NCI-H146 treated with DMSO at 0.1 percent for 48 hours (cell line): ENCODE data around the gene BMP10.

ENCODE experiments used
- DNase-seq: peaks from one replicate; lab custom pipeline; 2025; ENCODE audit not compliant: unreplicated experiment; lab: John Stamatoyannopoulos, UW

Gene BMP10

GRCh38 chr2:68853915-68854314 lies 17.3 kb downstream of the BMP10 start:
- DNase-seq: no peak

- no peak for DNase-seq
Observed at GRCh38 chr2:68853035-68853434, 18.2 kb downstream of the BMP10 start.

GRCh38 chr2:68850524-68850923 lies 20.7 kb downstream of the BMP10 start:
- no peak for DNase-seq

GRCh38 chr2:68849579-68850030 lies 21.6 kb downstream of the BMP10 start:
- no peak for DNase-seq

- DNase-seq: no peak
Observed at GRCh38 chr2:68847751-68848150, 23.4 kb downstream of the BMP10 start.

GRCh38 chr2:68846091-68846490 lies 25.1 kb downstream of the BMP10 start:
- DNase-seq: no peak

- DNase-seq: no peak
Observed at GRCh38 chr2:68845043-68845442, 26.2 kb downstream of the BMP10 start.

GRCh38 chr2:68839260-68839833 lies 31.9 kb downstream of the BMP10 start:
- DNase-seq: no peak

- no peak for DNase-seq
Observed at GRCh38 chr2:68838641-68839040, 32.6 kb downstream of the BMP10 start.

- no peak for DNase-seq
Observed at GRCh38 chr2:68837861-68838341, 33.3 kb downstream of the BMP10 start.

- DNase-seq: no peak
Observed at GRCh38 chr2:68837164-68837860, 33.9 kb downstream of the BMP10 start.

- DNase-seq: no peak
Observed at GRCh38 chr2:68835621-68836020, 35.6 kb downstream of the BMP10 start.

GRCh38 chr2:68834737-68835376 lies 36.3 kb downstream of the BMP10 start:
- no peak for DNase-seq

GRCh38 chr2:68833162-68833561 lies 38.0 kb downstream of the BMP10 start:
- DNase-seq: no peak

GRCh38 chr2:68832233-68832869 lies 38.8 kb downstream of the BMP10 start:
- no peak for DNase-seq

GRCh38 chr2:68831686-68832232 lies 39.4 kb downstream of the BMP10 start:
- DNase-seq: no peak

- no peak for DNase-seq
Observed at GRCh38 chr2:68829749-68830148, 41.4 kb downstream of the BMP10 start.

GRCh38 chr2:68828887-68829708 lies 42.1 kb downstream of the BMP10 start:
- DNase-seq: no peak

GRCh38 chr2:68827666-68828065 lies 43.5 kb downstream of the BMP10 start:
- no peak for DNase-seq

GRCh38 chr2:68825866-68826265 lies 45.3 kb downstream of the BMP10 start:
- no peak for DNase-seq

GRCh38 chr2:68824831-68825230 lies 46.4 kb downstream of the BMP10 start:
- DNase-seq: no peak
